Measurements from ENCODE around the gene CDKN1A.
"Not testable (repeated sequence)": the region's sequence is repeated elsewhere in the genome, so short reads cannot be mapped to it uniquely, and the experiment has no call there.

The CDKN1A gene

GRCh38 chr6:36678488-36679042 is at the start of gene CDKN1A:
Gene CDKN1A (plus strand): TSS chr6:36678714. CDS start chr6:36684102, 5,388 bp downstream.
- DNase-seq (ENCODE audit: low read depth), result peak; percentile 58

- no peak for DNase-seq (ENCODE audit: low read depth)
Observed at GRCh38 chr6:36629784-36630183, 48.7 kb upstream of the CDKN1A start.

- no peak for DNase-seq (ENCODE audit: low read depth)
Observed at GRCh38 chr6:36631326-36632011, 47.0 kb upstream of the CDKN1A start.

GRCh38 chr6:36633370-36633769 is 45.1 kb upstream of the CDKN1A start:
- no peak for DNase-seq (ENCODE audit: low read depth)

GRCh38 chr6:36633915-36634314 is 44.6 kb upstream of the CDKN1A start:
- DNase-seq (ENCODE audit: low read depth), result no peak

GRCh38 chr6:36634317-36635108 is 44.0 kb upstream of the CDKN1A start:
- no peak for DNase-seq (ENCODE audit: low read depth)

- no peak for DNase-seq (ENCODE audit: low read depth)
Observed at GRCh38 chr6:36636283-36636682, 42.2 kb upstream of the CDKN1A start.

- DNase-seq (ENCODE audit: low read depth), result no peak
Observed at GRCh38 chr6:36636687-36637418, 41.7 kb upstream of the CDKN1A start.

GRCh38 chr6:36638579-36638978 is 39.9 kb upstream of the CDKN1A start:
- no peak for DNase-seq (ENCODE audit: low read depth)

- DNase-seq (ENCODE audit: low read depth), result no peak
Observed at GRCh38 chr6:36639171-36639808, 39.2 kb upstream of the CDKN1A start.

GRCh38 chr6:36641543-36641942 is 37.0 kb upstream of the CDKN1A start:
- DNase-seq (ENCODE audit: low read depth), result no peak

GRCh38 chr6:36642913-36643817 is 35.3 kb upstream of the CDKN1A start:
- DNase-seq (ENCODE audit: low read depth), result no peak

- no peak for DNase-seq (ENCODE audit: low read depth)
Observed at GRCh38 chr6:36643977-36644376, 34.5 kb upstream of the CDKN1A start.

- no peak for DNase-seq (ENCODE audit: low read depth)
Observed at GRCh38 chr6:36649086-36649485, 29.4 kb upstream of the CDKN1A start.

GRCh38 chr6:36649701-36650484 is 28.6 kb upstream of the CDKN1A start:
- DNase-seq (ENCODE audit: low read depth), result no peak

GRCh38 chr6:36650848-36651478 is 27.6 kb upstream of the CDKN1A start:
- DNase-seq (ENCODE audit: low read depth), result no peak

- no peak for DNase-seq (ENCODE audit: low read depth)
Observed at GRCh38 chr6:36651659-36652379, 26.7 kb upstream of the CDKN1A start.

- not testable (repeated sequence) for DNase-seq (ENCODE audit: low read depth)
Observed at GRCh38 chr6:36654469-36654868, 24.0 kb upstream of the CDKN1A start.

Data from activated T-helper 1 cell treated with Interleukin-2 at 50 U/mL for 16 hours (primary cell).